ENCODE results near the gene MRPL43. TPM values are rescaled to one million over a fixed set of nuclear protein-coding genes. Genes with fewer than 3 reads are reported as not detected.

MRPL43 gene
- total RNA-seq, 1 donor from 2014 or later = 51.7 TPM

DNA sequence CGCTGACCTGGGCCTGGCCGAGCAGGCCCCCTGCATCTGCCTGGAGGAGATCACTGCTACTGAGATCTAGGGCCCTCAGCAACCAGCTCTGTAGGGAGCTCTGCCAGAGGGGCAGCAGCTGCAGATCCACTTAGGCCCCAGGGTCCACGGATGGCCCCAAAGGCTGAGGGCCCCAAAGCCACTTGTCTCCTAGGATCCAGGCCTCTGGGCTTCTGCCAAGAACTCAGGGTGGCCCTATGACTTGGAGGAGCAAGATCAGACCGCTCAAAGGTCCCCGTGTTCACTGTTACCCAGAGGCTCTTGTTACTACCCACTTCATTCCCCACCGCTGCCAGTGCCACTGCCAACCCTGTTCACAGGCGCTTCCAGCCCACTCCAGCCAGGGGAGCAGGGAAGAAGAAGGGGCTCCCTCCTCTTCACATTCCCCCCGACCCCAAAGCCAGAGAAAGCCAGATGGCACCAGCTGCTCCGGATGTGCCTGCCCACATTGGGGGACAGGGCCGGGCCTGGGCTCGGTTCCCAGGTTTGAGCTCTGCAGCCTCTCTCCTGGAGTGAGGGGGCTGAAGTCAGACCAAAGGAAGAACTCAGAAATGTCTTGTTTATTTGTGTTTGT lies 19.9 kb upstream of the MRPL43 start:
- intact Hi-C loops (cut with DNase I) = no loop called here
- no peak for DNase-seq (ENCODE audit: low spot score)

DNA sequence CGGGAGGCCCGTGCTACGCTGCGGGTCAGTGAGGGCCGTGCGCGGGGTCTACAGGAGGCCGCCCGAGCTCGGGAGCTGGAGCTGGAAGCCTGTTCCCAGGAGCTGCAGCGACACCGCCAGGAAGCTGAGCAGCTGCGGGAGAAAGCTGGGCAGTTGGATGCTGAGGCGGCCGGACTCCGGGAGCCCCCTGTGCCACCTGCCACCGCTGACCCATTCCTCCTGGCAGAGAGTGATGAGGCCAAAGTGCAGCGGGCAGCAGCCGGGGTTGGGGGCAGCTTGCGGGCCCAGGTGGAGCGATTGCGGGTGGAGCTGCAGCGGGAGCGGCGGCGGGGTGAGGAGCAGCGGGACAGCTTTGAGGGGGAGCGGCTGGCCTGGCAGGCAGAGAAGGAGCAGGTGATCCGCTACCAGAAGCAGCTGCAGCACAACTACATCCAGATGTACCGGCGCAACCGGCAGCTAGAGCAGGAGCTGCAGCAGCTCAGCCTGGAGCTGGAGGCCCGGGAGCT lies 19.3 kb upstream of the MRPL43 start:
- intact Hi-C loops (cut with DNase I) = no loop called here
- no peak for DNase-seq (ENCODE audit: low spot score)

GRCh38 chr10:101005869-101006567 lies 18.7 kb upstream of the MRPL43 start:
- intact Hi-C loops (cut with DNase I) = no loop called here
- no peak for DNase-seq (ENCODE audit: low spot score)

DNA sequence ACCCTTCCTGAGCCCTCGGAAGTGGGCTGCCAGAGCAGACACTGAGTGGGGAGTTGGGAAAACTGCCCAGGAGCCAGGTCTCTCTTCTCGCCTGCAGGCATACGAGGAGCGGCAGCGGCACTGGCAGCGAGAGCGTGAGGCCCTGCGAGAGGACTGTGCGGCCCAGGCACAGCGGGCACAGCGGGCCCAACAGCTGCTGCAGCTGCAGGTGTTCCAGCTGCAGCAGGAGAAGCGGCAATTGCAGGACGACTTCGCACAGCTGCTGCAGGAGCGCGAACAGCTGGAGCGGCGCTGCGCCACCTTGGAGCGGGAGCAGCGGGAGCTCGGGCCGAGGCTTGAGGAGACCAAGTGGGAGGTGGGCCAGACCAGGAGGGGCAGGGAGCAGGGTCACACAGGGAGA lies 18.1 kb upstream of the MRPL43 start:
- DNase-seq (ENCODE audit: low spot score) = no peak
- intact Hi-C loops (cut with DNase I) = no loop called here

GRCh38 chr10:101003639-101004206 lies 16.4 kb upstream of the MRPL43 start:
- DNase-seq (ENCODE audit: low spot score) = no peak
- intact Hi-C loops (cut with DNase I) = no loop called here

DNA sequence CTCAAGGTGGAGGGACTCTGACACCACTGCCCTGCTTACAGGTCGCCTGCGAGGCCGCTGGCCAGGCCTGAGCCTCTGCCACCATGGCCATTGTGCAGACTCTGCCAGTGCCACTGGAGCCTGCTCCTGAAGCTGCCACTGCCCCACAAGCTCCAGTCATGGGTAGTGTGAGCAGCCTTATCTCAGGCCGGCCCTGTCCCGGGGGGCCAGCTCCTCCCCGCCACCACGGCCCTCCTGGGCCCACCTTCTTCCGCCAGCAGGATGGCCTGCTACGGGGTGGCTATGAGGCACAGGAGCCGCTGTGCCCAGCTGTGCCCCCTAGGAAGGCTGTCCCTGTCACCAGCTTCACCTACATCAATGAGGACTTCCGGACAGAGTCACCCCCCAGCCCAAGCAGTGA lies 15.2 kb upstream of the MRPL43 start:
- intact Hi-C loops (cut with DNase I) = no loop called here
- no peak for DNase-seq (ENCODE audit: low spot score)

GRCh38 chr10:101001659-101002035 lies 14.3 kb upstream of the MRPL43 start:
- DNase-seq (ENCODE audit: low spot score) = no peak
- intact Hi-C loops (cut with DNase I) = no loop called here

DNA sequence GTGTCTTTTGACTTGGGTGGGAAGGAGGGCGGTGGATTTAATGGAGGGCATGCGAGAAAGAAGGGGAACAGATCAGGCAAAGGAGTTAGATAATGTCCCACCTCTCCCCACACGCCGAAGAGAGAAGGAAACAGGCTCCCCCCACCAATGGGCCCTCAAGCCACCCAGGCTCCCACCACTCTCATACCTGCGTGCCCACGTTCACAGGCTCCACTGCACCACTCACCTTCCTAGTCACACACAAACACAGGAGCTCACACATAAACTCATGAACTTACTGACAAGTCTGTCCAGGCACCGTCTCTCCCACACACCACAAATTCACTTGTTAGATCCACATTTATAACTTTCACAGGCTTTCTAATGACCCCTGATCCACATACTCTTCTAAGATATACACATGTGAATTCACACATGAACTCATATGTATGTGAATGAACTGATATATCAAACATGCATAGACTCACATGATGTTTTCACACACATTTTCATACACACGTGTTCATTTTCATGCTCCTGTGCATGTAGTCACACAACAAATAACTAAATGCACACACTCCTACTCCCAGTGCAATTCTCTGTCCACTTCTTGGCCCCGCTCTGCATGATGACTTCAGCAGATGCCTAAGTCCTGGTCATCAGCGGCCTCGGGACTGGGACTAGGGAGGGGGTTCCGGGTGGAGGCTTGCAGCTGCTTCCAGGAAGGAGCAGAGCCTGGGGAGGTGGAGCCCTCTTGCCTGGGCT lies 13.8 kb upstream of the MRPL43 start:
- intact Hi-C loops (cut with DNase I) = no loop called here
- peak; percentile 93 for DNase-seq (ENCODE audit: low spot score)

DNA sequence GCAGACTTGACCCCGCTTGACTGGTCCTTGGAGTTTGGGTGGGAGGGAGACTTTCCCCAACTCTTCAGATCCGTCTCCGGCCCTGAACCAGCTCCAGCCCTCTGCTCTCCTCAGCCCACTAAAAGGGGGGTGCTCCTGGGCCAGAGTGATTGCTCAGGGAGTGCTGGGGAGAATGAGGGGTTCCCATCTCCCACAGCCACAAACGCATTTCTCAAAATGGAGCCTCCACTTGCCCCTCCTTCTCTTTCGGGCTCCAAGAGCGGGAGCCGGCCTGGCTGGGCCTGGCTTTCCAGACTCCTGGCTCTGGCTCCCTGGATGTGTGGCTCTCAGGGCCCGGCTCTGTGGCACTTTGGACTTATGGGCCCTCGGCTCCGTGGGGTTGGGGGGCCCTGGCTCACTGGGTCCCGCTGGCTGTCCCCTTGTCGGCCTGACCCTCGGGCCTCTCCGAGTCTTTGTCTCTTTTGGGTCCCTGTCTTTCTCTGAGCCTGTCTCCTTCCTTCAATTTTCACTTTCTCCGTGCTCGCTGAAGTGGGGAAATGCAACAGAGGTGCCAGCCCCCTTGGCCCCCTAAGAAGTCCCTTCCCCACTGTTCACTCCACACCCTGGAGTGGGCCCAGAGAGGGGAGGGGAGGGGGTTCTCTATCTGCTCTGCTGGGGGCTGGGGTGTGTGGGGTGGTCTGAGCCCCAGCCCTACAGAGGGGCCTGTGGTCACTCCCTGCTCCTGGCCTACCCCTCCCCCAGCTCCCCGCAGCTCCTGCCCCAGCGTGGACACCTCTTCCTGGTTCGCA lies 13.0 kb upstream of the MRPL43 start:
- intact Hi-C loops (cut with DNase I) = no loop called here

GRCh38 chr10:100999742-101000126 lies 12.4 kb upstream of the MRPL43 start, which contains the start of gene LZTS2:
Gene LZTS2 (plus strand): TSS chr10:100999808. CDS start chr10:101002539, 2,731 bp downstream.
- intact Hi-C loops (cut with DNase I) = loop anchor here (2.0 to 5.0 kb wide), 2 partner anchors 31 to 63 kb away; partner anchors contain the start of genes KAZALD1, PDZD7 and SFXN3

More for the DNA sequence above, 13.0 kb upstream of the MRPL43 start:
- no peak for DNase-seq (ENCODE audit: low spot score)

GRCh38 chr10:100998991-100999741 lies 11.9 kb upstream of the MRPL43 start:
- intact Hi-C loops (cut with DNase I) = loop anchor here (2.0 to 5.0 kb wide), 2 partner anchors 32 to 63 kb away; partner anchors contain the start of genes KAZALD1, PDZD7 and SFXN3
- DNase-seq (ENCODE audit: low spot score) = peak; percentile 94

More at GRCh38 chr10:100999742-101000126, 12.4 kb upstream of the MRPL43 start, which contains the start of gene LZTS2:
- no peak for DNase-seq (ENCODE audit: low spot score)

DNA sequence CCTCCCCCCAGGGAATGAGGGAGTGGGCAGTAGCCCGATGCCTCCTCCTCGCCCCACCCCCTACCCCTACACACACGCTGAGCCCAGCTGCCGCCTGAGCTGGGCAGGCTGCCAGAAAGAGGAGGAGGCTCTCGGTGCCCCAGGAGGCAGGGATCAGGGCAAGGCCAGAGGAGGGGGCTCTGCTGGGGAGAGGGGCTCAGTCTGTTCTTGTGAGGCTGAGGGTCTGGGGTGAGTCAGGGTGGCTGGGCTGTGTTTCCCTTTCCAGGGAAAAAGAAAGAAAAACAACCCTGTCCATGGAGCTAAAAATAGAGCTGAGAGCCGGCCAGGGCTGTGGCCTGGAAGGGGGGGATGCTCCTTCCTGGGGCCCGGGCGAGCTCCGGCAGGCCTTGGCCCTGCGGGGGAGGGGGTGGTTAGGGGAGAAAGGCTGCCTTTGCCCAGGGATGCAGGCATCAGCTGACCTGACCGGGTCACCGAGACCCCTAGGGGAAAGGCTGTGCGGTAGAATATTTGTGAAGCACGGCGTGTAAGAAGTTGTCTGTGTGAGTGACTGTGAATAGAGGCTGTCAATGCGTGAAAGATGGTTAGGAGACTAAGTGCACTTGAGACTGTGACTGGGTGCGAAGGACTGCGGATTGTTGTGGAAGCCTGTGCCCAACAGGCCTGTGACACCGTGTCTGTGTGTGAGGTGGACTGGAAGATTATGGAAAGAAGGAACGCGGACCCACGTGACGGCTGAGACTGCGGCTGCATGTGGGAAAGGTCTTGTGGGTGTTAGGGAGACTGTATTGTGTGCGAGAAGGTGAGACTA lies 11.1 kb upstream of the MRPL43 start:
- DNase-seq (ENCODE audit: low spot score) = peak; percentile 91

GRCh38 chr10:100997360-100998182 lies 10.3 kb upstream of the MRPL43 start:
- intact Hi-C loops (cut with DNase I) = loop anchor here (2.0 to 5.0 kb wide), 2 partner anchors 33 to 65 kb away; partner anchors contain the start of genes KAZALD1, PDZD7 and SFXN3
- peak; percentile 92 for DNase-seq (ENCODE audit: low spot score)

More for the DNA sequence above, 11.1 kb upstream of the MRPL43 start:
- intact Hi-C loops (cut with DNase I) = loop anchor here (2.0 to 5.0 kb wide), 2 partner anchors 32 to 64 kb away; partner anchors contain the start of genes KAZALD1, PDZD7 and SFXN3

DNA sequence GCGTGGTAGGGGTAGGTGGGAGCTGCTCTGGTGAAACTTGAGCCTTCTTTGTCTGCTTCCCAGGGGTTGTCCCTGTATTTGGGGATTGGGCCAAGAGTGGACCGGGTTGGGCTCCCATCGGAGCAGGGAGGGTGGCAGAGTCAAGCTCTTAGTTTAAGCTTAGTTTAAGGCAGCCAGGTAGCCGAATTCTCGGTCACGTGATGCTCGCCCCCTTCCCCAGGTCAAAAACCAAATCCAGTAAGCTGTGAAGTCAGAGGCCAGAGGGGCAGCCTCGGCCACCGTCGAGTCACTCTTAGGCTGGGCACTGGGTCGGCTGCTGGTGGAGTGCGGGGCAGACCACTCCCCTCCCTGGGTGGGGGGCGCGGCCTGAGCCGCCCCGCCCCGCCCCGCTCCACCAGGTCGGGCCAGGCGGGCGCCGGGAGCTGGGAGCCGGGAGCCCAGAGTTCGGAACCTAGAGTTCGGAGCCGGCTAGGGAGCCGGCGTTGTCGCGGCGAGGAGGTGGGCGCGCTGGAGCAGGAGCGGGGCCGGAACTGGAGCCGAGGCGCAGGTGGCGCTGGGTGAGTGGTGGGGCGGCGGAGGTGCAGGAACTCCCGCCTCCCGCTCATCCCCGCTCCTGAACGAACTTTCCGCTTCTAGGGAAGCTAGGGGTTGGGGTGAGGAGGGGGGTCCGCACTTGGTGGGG lies 9.5 kb upstream of the MRPL43 start:
- DNase-seq (ENCODE audit: low spot score) = no peak
- intact Hi-C loops (cut with DNase I) = loop anchor here (5.0 kb wide), 1 partner anchor 65 kb away; the partner anchor contains the start of gene KAZALD1

GRCh38 chr10:100995181-100995580 lies 7.9 kb upstream of the MRPL43 start:
- no peak for DNase-seq (ENCODE audit: low spot score)
- intact Hi-C loops (cut with DNase I) = loop anchor here (1.0 to 5.0 kb wide), 2 partner anchors 19 to 67 kb away; partner anchors contain the start of gene KAZALD1

Data from cardiac septum (tissue), 1 donor.